Esophagus muscularis mucosa (tissue), 4 donors: ENCODE measurements around the gene PNMA1. TPM values are rescaled to one million over a fixed set of nuclear protein-coding genes. Genes with fewer than 3 reads are reported as not detected.
A peak's percentile ranks its signal among the peaks of the same experiment; 100 is the strongest.

Source experiments
- DNase-seq: peaks from one replicate; pipeline ENCODE4 v3.0.0-alpha.2; 2017; ENCODE audit errors: extremely low spot score
- H3K27ac ChIP-seq, 4 donors: fragments of 200-600 bp; sonication (generic); replicated peaks in 1 of 4; 1 replicate in 3 of 4; 2 replicates in 1 of 4; pipeline ENCODE4 v1.5.1; 2016 to 2019; ENCODE audit warnings: mild to moderate bottlenecking in 1 of 4
- H3K27me3 ChIP-seq, 4 donors: fragments of 200-600 bp; sonication (generic); one replicate each; pipeline versions ENCODE4 v1.5.1 to v1.6.0; 2016 to 2019
- H3K36me3 ChIP-seq, 4 donors: fragments of 200-600 bp; sonication (generic); one replicate each; pipeline ENCODE4 v1.5.1; 2016 to 2019
- H3K4me1 ChIP-seq, 4 donors: fragments of 200-600 bp; sonication (generic); one replicate each; pipeline ENCODE4 v1.5.1; 2016 to 2019
- H3K4me3 ChIP-seq, 4 donors: fragments of 200-600 bp; sonication (generic); 1 replicate in 2 of 4; 2 replicates in 2 of 4; pipeline ENCODE4 v1.5.1; 2016 to 2019; ENCODE audit warnings: mild to moderate bottlenecking in 4 of 4, moderate library complexity in 1 of 4
- H3K9me3 ChIP-seq, 4 donors: fragments of 200-600 bp; sonication (generic); 1 replicate in 3 of 4; 2 replicates in 1 of 4; pipeline ENCODE4 v1.5.1; 2016 to 2019
- CTCF ChIP-seq, 3 experiments: fragments of 200-600 bp in 2 of 3; fragments of 450-650 bp in 1 of 3; sonication (generic) in 2 of 3; IDR thresholded peaks; one replicate each; pipeline ENCODE4 v1.5.1; 2017 to 2019; ENCODE audit warnings: antibody characterized with exemption in 3 of 3, mild to moderate bottlenecking in 2 of 3, moderate library complexity in 1 of 3
- EP300 ChIP-seq: sonication (generic); formaldehyde crosslinking; IDR thresholded peaks from one replicate; pipeline ENCODE4 v1.6.1; 2017; ENCODE audit warnings: antibody characterized with exemption
- POLR2A ChIP-seq: fragments of 450-650 bp; IDR thresholded peaks from one replicate; pipeline ENCODE4 v1.6.1; 2017; ENCODE audit warnings: antibody characterized with exemption, moderate library complexity, mild to moderate bottlenecking, low read depth
- POLR2AphosphoS5 ChIP-seq, 2 donors: sonication (generic); formaldehyde crosslinking; IDR thresholded peaks; one replicate each; pipeline ENCODE4 v1.6.1; 2017; ENCODE audit warnings: antibody characterized with exemption in 2 of 2
- WGBS: methylation state at CpG from one replicate; pipeline ENCODE4 v1.1.5; 2018; 5-methylcytosine and 5-hydroxymethylcytosine counted together
- intact Hi-C: fragments of 100-400 bp; cut with DNase I; formaldehyde crosslinking; loops from one replicate; pipeline ENCODE4 v1.15.1; 2023
- total RNA-seq, 4 donors: library from RNA; depleted of rRNA; stranded (reverse); fragments of >200 nt; gene quantifications; one replicate each; pipeline versions ENCODE4 v1.1.0 to v1.2.1, GENCODE V29; 2016

PNMA1 gene
- total RNA-seq, 4 donors from 2014 or later, result 34.8 to 74.2 (median 55.0) TPM

- intact Hi-C loops, result loop anchor here (10.0 kb wide), 1 partner anchor 214 kb away; no protein-coding TSS in a partner anchor
- Histone ChIP-seq H3K4me3 (peak overlapping the region; percentile 4 to 45 (median 44)), H3K4me1 (peaks cover 44 to 71% (median 60%) of the 10 kb centered on the region in 4 donors), H3K9me3 (no peaks in the 10 kb centered on the region), H3K27me3 (no peaks in the 10 kb centered on the region), H3K36me3 (peaks cover 38 to 80% (median 64%) of the 10 kb centered on the region in 4 donors), H3K27ac (peak overlapping the region; percentile 86 to 98 (median 92))
- 36% methylated on average over 35 of the region's 55 CpGs for WGBS
- TF ChIP-seq CTCF (IDR thresholded peaks at IDR 0.05) (no peak), POLR2AphosphoS5 (IDR thresholded peaks at IDR 0.05) (peak in 1 of 2 donors; percentile 23), EP300 (no peak)
- DNase-seq, result no peak
These were observed 4.5 kb upstream of the PNMA1 start for GRCh38 chr14:73718418-73719251.

GRCh38 chr14:73717711-73718417 is 3.7 kb upstream of the PNMA1 start:
- WGBS, result 27% methylated on average over 19 of the region's 20 CpGs
- Histone ChIP-seq H3K27ac (peak overlapping the region; percentile 86 to 98 (median 92)), H3K36me3 (peaks cover 38 to 73% (median 58%) of the 10 kb centered on the region in 4 donors), H3K4me1 (peaks cover 36 to 67% (median 58%) of the 10 kb centered on the region in 4 donors), H3K4me3 (peak overlapping the region; percentile 4 to 45 (median 44)), H3K27me3 (no peaks in the 10 kb centered on the region), H3K9me3 (no peaks in the 10 kb centered on the region)
- DNase-seq, result no peak
- TF ChIP-seq CTCF (IDR thresholded peaks at IDR 0.05) (no peak), POLR2A (no peak), POLR2AphosphoS5 (IDR thresholded peaks at IDR 0.05) (peak; percentile 62 to 75), EP300 (no peak)
- intact Hi-C loops, result loop anchor here (10.0 kb wide), 1 partner anchor 213 kb away; no protein-coding TSS in a partner anchor

- WGBS, result 56% methylated on average over 3 of the region's 3 CpGs
- H3K4me1 ChIP-seq, result peaks cover 33 to 67% (median 57%) of the 10 kb centered on the region in 4 donors
- H3K9me3 ChIP-seq, result no peaks in the 10 kb centered on the region
- H3K27me3 ChIP-seq, result no peaks in the 10 kb centered on the region
- peaks cover 34 to 67% (median 52%) of the 10 kb centered on the region in 4 donors for H3K36me3 ChIP-seq
- H3K4me3 ChIP-seq, result peak overlapping the region in 1 of 4 donors; percentile 44
- intact Hi-C loops, result loop anchor here (10.0 kb wide), 1 partner anchor 212 kb away; no protein-coding TSS in a partner anchor
- TF ChIP-seq EP300 (no peak), POLR2AphosphoS5 (IDR thresholded peaks at IDR 0.05) (peak in 1 of 2 donors; percentile 42)
- peak overlapping the region; percentile 86 to 98 (median 92) for H3K27ac ChIP-seq
- no peak for DNase-seq
These were observed 3.1 kb upstream of the PNMA1 start for GRCh38 chr14:73717266-73717665.

- Histone ChIP-seq H3K27ac (peak overlapping the region; percentile 86 to 98 (median 92)), H3K9me3 (no peaks in the 10 kb centered on the region), H3K4me3 (no peak overlapping the region), H3K27me3 (no peaks in the 10 kb centered on the region), H3K36me3 (peaks cover 20 to 51% (median 37%) of the 10 kb centered on the region in 4 donors), H3K4me1 (peaks cover 35 to 78% (median 69%) of the 10 kb centered on the region in 4 donors)
- no peak for DNase-seq
- WGBS, result 93% methylated on average over 4 of the region's 4 CpGs
- intact Hi-C loops, result loop anchor here (10.0 kb wide), 1 partner anchor 211 kb away; no protein-coding TSS in a partner anchor
- TF ChIP-seq EP300 (no peak), POLR2AphosphoS5 (IDR thresholded peaks at IDR 0.05) (no peak), POLR2A (no peak), CTCF (IDR thresholded peaks at IDR 0.05) (no peak)
These were observed 1.5 kb upstream of the PNMA1 start for GRCh38 chr14:73715707-73716106.
